Measurements from ENCODE around the gene NR2F1-AS1. TPM values are rescaled to one million over a fixed set of nuclear protein-coding genes. Genes with fewer than 3 reads are reported as not detected.

Gene NR2F1-AS1
- polyA plus RNA-seq, 6 donors from 2014 or later = not detected

DNA sequence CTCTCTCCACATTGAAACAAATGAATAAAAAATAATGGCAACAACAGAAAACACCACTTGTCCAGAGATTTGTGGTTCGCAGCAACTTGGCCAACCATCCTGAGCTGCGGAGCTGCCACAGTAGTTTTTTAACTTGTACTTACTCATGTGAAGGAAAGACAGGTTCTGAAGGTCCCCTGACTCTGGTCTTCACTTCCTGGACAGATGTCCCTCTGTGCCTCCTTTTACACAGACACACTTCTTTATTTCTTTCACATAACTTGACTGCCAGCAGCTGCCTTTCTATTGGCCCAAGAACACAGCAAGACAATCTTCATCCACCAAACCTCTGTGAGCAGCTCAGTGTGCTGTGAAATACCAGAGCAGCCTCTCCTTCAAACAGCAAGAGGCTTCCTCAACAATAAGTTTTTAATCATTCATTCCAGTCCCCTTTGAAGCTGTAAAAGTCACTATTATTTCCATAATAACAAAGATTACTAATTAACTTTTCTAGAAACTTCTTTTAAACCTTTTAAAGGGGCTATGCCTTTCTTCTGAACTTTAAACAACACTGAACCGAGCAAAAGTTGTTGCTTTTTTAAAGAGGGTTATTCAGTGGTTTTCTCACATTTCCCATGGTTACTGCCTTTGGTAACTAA lies 198.7 kb downstream of the NR2F1-AS1 start:
- H3K36me3 Mint-ChIP-seq = no peaks in the 10 kb centered on the region
- DNase-seq (no peak), ATAC-seq (ENCODE audit: low read depth in 2 of 2) (no peak)
- H3K4me3 Mint-ChIP-seq = no peak overlapping the region
- peaks cover 0 to 4% (median 0%) of the 10 kb centered on the region in 3 donors for H3K27me3 Mint-ChIP-seq
- H3K9me3 Mint-ChIP-seq = peaks cover 0 to 7% (median 2%) of the 10 kb centered on the region in 7 donors
- no peaks in the 10 kb centered on the region for H3K4me1 Mint-ChIP-seq
- H3K27ac Mint-ChIP-seq = no peak overlapping the region

DNA sequence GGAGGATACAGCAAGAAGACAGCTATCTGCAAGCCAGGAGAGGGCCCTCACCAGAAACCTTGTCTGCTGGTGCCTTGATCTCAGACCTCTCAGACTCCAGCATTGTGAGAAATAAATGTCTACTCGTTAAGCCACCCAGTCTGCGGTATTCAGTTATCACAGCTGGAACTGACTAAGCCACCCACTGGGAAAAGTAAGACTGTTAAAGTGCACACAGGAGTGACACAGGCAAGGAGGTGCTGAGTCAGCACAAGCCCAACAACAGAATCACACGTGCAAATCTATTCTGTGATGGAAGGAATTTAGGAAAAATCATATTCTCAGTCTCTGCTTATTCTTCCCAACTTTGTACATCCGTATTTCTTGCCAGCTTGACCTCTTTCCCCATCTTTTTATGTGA lies 200.0 kb downstream of the NR2F1-AS1 start:
- Mint-ChIP-seq H3K9me3 (peaks cover 0 to 10% (median 2%) of the 10 kb centered on the region in 7 donors), H3K4me3 (no peak overlapping the region), H3K36me3 (no peaks in the 10 kb centered on the region), H3K27me3 (peaks cover 0 to 4% (median 0%) of the 10 kb centered on the region in 3 donors), H3K4me1 (no peaks in the 10 kb centered on the region), H3K27ac (no peak overlapping the region)
- no peak for ATAC-seq (ENCODE audit: low read depth in 2 of 2)
- DNase-seq = no peak

DNA sequence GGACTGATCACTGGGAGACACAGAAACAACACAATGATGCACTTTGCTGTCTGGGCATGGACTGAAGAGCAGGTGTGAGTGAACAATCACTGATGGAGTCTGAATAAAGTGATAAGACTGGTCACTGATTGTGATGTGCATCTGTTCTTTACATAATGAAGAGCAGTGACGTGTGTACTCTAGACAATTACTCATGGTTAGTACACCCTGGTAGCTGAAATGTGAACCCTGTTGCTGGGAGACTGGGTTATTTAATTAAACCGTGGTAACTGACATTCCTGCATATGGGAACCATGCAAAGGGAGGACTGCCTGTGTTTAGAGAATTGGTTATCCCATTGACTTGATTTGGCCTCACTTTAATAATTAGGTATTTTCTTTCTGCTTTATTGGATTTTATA lies 202.9 kb downstream of the NR2F1-AS1 start:
- Mint-ChIP-seq H3K36me3 (no peaks in the 10 kb centered on the region), H3K27me3 (peaks cover 0 to under 1% (median 0%) of the 10 kb centered on the region in 3 donors), H3K27ac (no peak overlapping the region), H3K9me3 (peaks cover 2 to 12% (median 7%) of the 10 kb centered on the region in 7 donors), H3K4me1 (no peaks in the 10 kb centered on the region), H3K4me3 (no peak overlapping the region)
- no peak for DNase-seq
- no peak for ATAC-seq (ENCODE audit: low read depth in 2 of 2)

DNA sequence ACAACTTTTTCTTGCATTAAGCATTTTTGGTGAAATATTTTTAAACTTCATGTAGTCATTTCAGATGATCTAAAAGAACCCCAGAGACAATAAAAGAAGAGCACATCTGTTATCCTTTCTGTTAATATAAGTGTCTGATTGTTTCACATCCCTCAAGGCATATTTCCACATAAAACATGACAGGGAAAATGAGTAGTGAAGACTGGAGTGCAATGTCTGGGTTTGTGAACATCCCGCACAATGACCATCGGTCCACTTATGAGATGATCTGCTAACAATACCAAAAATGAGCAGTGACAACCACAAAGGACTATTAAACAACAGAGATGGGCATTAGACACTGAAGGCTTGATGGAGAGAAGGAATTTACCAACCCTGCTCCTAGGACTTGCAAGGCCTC lies 209.1 kb downstream of the NR2F1-AS1 start:
- no peak overlapping the region for H3K27ac Mint-ChIP-seq
- ATAC-seq (ENCODE audit: low read depth in 2 of 2) = no peak

DNA sequence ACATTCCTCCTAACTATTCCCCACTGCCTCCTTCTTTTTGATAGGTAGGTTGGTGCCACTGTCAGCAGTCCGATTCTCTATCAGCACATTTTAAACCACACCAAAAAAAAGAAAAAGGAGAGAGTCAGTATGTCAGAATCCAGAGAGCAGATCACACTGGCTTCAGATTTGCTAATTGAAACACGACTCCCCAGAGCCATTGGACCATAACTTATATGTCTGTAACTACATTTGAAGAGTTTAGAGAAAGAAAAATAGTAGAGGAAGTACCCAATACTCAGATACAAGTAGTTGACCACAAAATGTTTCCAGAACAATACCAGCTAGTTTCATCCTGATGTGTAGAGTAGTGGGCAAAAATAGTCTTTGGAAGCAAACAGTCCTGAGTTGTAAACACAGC lies 216.6 kb downstream of the NR2F1-AS1 start:
- Mint-ChIP-seq H3K4me1 (no peaks in the 10 kb centered on the region), H3K4me3 (no peak overlapping the region), H3K27ac (no peak overlapping the region), H3K36me3 (no peaks in the 10 kb centered on the region), H3K9me3 (peaks cover 0 to 10% (median 3%) of the 10 kb centered on the region in 7 donors), H3K27me3 (no peaks in the 10 kb centered on the region)
- no peak for DNase-seq
- ATAC-seq (ENCODE audit: low read depth in 2 of 2) = no peak

More for the DNA sequence above, 209.1 kb downstream of the NR2F1-AS1 start:
- Mint-ChIP-seq H3K4me1 (no peaks in the 10 kb centered on the region), H3K36me3 (no peaks in the 10 kb centered on the region), H3K9me3 (peaks cover 3 to 29% (median 8%) of the 10 kb centered on the region in 7 donors), H3K4me3 (no peak overlapping the region), H3K27me3 (no peaks in the 10 kb centered on the region)
- no peak for DNase-seq

DNA sequence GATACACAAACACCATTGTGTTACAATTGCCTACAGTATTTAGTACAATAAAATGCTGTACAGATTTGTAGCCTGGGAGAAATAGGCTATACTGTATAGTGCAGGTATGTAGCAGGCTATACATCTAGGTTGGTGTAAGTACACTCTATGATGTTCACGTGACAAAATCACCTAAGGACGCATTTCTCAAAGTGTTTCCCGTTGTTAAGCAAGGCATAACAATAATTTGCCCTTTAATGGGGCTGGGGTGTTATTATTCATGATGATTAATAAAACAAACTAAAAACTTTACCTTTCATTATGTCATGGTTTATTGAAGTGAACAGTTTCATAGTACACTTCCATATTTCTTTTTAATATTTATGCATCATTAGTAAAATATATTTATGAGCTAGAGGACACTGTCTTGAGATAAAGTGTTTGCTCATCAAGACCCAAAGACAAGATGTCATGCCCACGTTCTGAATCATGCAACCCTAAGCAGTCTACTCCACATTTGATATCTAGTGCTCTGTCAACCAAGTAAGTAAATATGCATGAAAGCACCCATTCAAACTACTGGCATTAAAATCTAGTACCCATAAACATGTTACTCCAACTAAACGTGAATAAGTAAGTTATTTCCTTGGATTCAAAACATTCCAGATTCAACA lies 220.5 kb downstream of the NR2F1-AS1 start:
- H3K4me1 Mint-ChIP-seq = no peaks in the 10 kb centered on the region
- H3K36me3 Mint-ChIP-seq = no peaks in the 10 kb centered on the region
- peaks cover 0 to 6% (median 0%) of the 10 kb centered on the region in 3 donors for H3K27me3 Mint-ChIP-seq

DNA sequence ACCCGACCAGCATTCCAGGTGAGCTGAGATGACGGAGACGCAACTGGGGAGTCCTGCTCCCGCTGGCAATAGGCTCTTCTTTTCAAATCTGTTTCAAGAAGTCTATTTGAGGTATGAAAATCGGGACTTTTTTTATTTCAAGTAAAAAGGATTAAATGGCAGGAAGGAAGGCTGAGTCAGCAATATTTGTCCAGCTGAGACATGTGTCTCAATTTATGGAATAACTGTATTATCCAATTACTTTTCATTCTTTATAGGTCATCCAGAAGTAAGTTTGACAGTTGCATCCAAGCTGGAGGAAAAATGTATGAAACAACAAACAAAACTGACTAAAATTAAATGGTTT lies 221.1 kb downstream of the NR2F1-AS1 start:
- H3K4me1 Mint-ChIP-seq = no peaks in the 10 kb centered on the region
- H3K36me3 Mint-ChIP-seq = no peaks in the 10 kb centered on the region
- H3K27me3 Mint-ChIP-seq = peaks cover 0 to 7% (median 0%) of the 10 kb centered on the region in 3 donors
- H3K4me3 Mint-ChIP-seq = no peak overlapping the region
- no peak overlapping the region for H3K27ac Mint-ChIP-seq
- peaks cover 0 to 11% (median 0%) of the 10 kb centered on the region in 7 donors for H3K9me3 Mint-ChIP-seq
- ATAC-seq (ENCODE audit: low read depth in 2 of 2) = no peak
- DNase-seq = no peak

More for the DNA sequence above, 220.5 kb downstream of the NR2F1-AS1 start:
- DNase-seq (no peak), ATAC-seq (ENCODE audit: low read depth in 2 of 2) (no peak)
- no peak overlapping the region for H3K4me3 Mint-ChIP-seq
- no peak overlapping the region for H3K27ac Mint-ChIP-seq
- H3K9me3 Mint-ChIP-seq = peaks cover 0 to 9% (median 0%) of the 10 kb centered on the region in 7 donors

Other genes with a start within 250 kb of the NR2F1-AS1 start
- not detected for gene NR2F1, start 2.0 kb upstream of the NR2F1-AS1 start, polyA plus RNA-seq (ENCODE audit: low read depth in 6 of 6)
- under 1 TPM in 4 of 6 donors, not detected in 2; 0.12 to 0.61 (median 0.29) TPM for gene POU5F2, start 160.4 kb upstream of the NR2F1-AS1 start, polyA plus RNA-seq (ENCODE audit: low read depth in 6 of 6)

Data from naive B cell (primary cell).